ENCODE measurements around the gene TMC2.

TMC2 gene

DNA sequence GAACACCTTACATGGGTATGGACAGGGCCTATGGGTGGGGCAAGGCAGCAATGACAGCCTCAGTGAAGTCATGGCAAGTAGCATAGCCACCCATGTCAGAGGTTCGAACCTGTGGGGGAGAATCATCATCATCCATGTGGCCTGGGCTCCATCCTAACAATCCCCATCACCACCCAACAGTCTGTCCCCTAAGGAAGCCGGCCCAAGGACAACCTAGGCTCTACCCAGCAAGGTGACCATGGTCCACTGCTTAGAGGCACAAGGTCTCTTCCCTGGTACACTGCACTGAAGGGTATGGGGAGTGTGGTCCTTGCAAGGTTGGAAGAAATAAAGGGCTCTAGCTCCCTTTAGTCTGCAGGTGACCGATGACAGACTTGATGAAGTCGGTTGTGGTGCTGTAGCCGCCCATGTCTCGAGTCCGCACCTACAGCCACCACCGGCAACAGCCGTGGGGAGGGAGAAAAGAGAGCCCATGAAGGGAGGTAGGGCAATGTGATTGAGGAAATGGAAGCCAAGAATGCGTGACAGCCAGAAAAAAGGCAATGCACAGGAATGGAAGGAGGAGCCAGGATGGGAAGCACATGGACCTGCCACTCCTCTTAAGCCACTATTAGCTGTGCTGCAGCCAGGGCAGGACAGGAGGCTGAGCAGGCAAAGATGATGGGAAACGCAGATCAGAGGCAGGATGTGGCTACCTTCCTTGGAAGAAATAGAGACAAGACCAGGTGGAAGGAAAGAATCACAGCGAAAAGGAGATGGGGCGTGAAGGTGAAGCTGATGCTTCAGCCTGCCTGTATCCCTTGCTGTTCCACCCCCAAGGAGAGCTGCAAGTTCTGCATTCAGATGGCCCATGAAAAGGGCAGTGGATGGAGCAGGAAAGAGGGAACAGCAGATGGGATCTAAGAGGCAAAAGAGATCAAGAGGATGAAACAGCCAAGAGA, 122.3 kb downstream of the TMC2 start:
- no peak overlapping the region for H3K4me3 ChIP-seq (ENCODE audit: low read depth, low read length)

DNA sequence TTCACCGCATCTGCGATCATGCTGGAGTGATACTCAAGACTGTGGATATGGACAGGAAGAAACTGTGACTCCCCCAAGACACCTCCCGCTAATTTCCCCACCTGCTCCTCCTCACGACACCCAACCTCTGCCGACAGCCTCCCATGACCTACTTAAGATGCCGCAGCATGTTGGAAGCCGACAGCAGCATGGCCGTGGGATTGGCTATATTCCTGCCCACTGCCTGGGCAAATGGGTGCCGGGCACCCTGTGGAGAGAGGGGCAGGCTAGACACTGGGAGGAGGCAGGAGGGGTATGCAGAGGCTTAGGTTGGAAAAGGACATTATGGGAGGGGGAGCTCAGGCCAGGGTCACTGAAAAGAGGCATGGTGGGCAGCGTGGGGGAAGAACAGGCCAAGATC, 123.2 kb downstream of the TMC2 start:
- DNase-seq: no peak
- Histone ChIP-seq H3K36me3 (replicated peaks) (peaks cover 64% of the 10 kb centered on the region), H3K4me3 (ENCODE audit: low read depth, low read length) (no peak overlapping the region), H3K27ac (no peak overlapping the region), H3K27me3 (replicated peaks) (no peaks in the 10 kb centered on the region)
- TF ChIP-seq, protein P1, sequence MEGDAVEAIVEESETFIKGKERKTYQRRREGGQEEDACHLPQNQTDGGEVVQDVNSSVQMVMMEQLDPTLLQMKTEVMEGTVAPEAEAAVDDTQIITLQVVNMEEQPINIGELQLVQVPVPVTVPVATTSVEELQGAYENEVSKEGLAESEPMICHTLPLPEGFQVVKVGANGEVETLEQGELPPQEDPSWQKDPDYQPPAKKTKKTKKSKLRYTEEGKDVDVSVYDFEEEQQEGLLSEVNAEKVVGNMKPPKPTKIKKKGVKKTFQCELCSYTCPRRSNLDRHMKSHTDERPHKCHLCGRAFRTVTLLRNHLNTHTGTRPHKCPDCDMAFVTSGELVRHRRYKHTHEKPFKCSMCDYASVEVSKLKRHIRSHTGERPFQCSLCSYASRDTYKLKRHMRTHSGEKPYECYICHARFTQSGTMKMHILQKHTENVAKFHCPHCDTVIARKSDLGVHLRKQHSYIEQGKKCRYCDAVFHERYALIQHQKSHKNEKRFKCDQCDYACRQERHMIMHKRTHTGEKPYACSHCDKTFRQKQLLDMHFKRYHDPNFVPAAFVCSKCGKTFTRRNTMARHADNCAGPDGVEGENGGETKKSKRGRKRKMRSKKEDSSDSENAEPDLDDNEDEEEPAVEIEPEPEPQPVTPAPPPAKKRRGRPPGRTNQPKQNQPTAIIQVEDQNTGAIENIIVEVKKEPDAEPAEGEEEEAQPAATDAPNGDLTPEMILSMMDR (IDR thresholded peaks at IDR 0.05; ENCODE audit: low read depth, low read length, missing control alignments): no peak
- in situ Hi-C loops (cut with HindIII; ENCODE audit: low pct_ligation_motif_present, low sequenced_read_pairs): no loop called here

More for the DNA sequence above, 122.3 kb downstream of the TMC2 start:
- in situ Hi-C loops (cut with HindIII; ENCODE audit: low pct_ligation_motif_present, low sequenced_read_pairs): no loop called here
- H3K27me3 ChIP-seq (replicated peaks): no peaks in the 10 kb centered on the region
- no peak for DNase-seq
- TF ChIP-seq, protein P1 (IDR thresholded peaks at IDR 0.05; ENCODE audit: low read depth, low read length, missing control alignments): no peak
- peaks cover 72% of the 10 kb centered on the region for H3K36me3 ChIP-seq (replicated peaks)
- no peak overlapping the region for H3K27ac ChIP-seq

DNA sequence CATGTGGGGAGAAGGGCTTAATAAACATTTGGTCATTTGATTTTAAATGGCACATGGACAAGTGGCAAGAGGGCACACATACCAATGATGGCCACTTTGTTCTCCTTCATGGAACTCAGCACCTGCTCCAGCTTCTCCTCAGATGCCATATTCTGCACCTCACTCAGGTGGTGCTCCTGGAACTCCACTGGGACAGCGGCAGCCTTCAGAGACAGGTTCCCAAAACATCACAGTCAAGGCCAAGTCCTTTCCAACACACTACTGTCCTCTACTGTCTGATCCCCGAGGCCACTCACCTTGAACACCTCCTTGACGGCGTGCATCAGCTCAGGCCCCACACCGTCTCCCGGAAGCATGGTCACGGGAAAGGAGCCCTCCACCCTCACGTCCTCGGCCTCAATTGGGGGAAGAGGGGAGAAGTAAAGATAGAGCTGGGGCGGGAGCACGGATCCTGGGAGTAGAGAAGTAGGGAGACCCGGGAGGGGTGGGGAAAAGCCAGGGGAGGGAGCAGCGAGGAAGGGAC, 127.1 kb downstream of the TMC2 start:
- Histone ChIP-seq H3K27ac (peak overlapping the region; percentile 96), H3K27me3 (replicated peaks) (no peaks in the 10 kb centered on the region), H3K36me3 (replicated peaks) (peaks cover 27% of the 10 kb centered on the region), H3K4me3 (ENCODE audit: low read depth, low read length) (peak overlapping the region; percentile 99)
- TF ChIP-seq, protein P1 (IDR thresholded peaks at IDR 0.05; ENCODE audit: low read depth, low read length, missing control alignments): no peak
- DNase-seq: no peak
- in situ Hi-C loops (cut with HindIII; ENCODE audit: low pct_ligation_motif_present, low sequenced_read_pairs): no loop called here

DNA sequence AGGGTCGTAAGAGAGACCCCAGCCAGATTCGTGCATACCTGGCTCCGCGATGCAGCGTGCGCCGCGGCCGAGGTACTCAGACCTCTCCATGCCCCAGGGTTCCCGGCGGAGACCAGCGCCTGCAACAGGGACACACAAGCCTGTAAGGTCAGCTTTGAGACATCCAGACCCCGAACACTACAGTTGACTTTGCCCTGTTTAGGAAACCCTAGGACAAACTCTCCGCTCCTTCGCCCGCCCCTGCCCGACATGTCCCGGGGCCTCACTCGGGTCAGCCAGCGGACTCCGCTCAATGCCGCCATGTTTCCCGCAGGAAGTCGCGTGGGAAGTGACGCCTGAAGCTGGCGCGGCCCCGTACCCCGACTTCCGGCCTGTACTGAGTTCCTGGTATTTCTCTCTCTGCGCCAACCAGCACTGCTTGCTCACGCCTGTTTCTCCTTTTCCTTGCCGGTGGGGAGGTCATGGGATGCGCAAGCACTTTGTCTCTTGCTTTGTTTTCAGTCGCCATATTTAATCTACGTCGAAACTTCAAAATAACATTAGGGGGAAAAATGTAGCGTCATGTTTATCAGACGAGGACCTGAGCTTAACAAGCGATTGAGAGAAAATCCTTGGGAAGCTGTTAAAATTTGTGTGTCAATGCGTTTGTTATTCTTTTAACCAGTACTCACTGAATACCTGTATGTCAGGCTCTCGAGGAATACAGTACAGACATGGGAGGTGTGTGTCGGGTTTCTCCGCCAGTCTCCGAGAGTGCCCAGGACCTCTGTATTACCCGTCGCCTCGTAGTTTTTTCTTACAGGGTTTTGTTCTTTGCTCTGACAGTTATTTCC, 127.7 kb downstream of the TMC2 start, which contains the start of gene IDH3B:
IDH3B (minus strand) TSS at position 330 of the 833 bp plus-strand sequence; CDS start at position 302, 28 bp downstream.
- Histone ChIP-seq H3K4me3 (ENCODE audit: low read depth, low read length) (peak within 1 kb of the TSS; percentile 99), H3K27me3 (replicated peaks) (no peaks in the 10 kb centered on the region), H3K27ac (peak within 1 kb of the TSS; percentile 96), H3K36me3 (replicated peaks) (peaks cover 20% of the 10 kb centered on the region)
- TF ChIP-seq, protein P1 (IDR thresholded peaks at IDR 0.05; ENCODE audit: low read depth, low read length, missing control alignments): no peak
- in situ Hi-C loops (cut with HindIII; ENCODE audit: low pct_ligation_motif_present, low sequenced_read_pairs): no loop called here
- peak; percentile 92 for DNase-seq

DNA sequence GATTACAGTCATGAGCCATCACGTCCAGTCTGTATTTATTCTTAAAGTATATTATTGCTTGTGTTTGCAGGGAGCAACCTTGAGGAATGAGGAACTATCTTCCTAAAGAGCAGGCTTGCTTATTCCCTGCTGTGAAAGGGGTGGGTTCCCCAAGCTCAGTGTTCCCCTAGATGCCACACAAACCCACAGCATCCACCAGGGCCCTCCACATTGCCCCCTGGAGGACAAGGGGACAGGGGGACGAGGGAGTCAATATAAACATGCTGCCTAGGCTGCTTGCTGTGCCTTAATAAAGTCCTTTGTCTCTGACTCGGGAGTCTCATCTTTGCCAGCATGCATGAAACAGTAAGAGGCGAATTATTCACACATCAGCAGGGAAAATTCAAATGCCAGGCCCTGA, 135.6 kb downstream of the TMC2 start:
- Histone ChIP-seq H3K36me3 (replicated peaks) (no peaks in the 10 kb centered on the region), H3K4me3 (ENCODE audit: low read depth, low read length) (no peak overlapping the region), H3K27ac (no peak overlapping the region), H3K27me3 (replicated peaks) (no peaks in the 10 kb centered on the region)
- in situ Hi-C loops (cut with HindIII; ENCODE audit: low pct_ligation_motif_present, low sequenced_read_pairs): no loop called here
- TF ChIP-seq, protein P1 (IDR thresholded peaks at IDR 0.05; ENCODE audit: low read depth, low read length, missing control alignments): peak; percentile 38
- no peak for DNase-seq
